AG09319 (cell line): Measurements from ENCODE around the gene BSCL2.

Source experiments
- DNase-seq: peaks from one replicate; pipeline ENCODE4 v3.0.0-alpha.2; 2010; ENCODE audit warnings: low read depth; ENCODE audit errors: extremely low read depth
- TF ChIP-seq, protein P1 (sequence below): IDR thresholded peaks from 2 replicates; pipeline ENCODE4 v1.5.1; 2011; ENCODE audit warnings: low read depth, mild to moderate bottlenecking, inconsistent platforms, low read length, moderate library complexity

Gene BSCL2

DNA sequence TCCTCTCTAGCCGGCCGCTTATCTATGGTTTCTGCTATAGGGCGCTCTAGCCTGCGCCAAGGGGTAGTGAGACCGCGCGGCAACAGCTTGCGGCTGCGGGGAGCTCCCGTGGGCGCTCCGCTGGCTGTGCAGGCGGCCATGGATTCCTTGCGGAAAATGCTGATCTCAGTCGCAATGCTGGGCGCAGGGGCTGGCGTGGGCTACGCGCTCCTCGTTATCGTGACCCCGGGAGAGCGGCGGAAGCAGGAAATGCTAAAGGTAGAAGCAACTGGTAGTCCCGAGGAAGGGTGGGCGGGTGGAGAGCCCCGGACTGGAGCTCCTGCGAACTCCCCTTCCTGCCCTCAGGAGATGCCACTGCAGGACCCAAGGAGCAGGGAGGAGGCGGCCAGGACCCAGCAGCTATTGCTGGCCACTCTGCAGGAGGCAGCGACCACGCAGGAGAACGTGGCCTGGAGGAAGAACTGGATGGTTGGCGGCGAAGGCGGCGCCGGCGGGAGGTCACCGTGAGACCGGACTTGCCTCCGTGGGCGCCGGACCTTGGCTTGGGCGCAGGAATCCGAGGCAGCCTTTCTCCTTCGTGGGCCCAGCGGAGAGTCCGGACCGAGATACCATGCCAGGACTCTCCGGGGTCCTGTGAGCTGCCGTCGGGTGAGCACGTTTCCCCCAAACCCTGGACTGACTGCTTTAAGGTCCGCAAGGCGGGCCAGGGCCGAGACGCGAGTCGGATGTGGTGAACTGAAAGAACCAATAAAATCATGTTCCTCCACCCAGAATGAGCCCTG lies 35.4 kb downstream of the BSCL2 start, which contains the start of the genes LBHD1 and UQCC3:
Gene LBHD1 (minus strand): TSS at position 660 of the 782 bp plus-strand sequence. CDS start 2,236 bp downstream, outside the sequence.
Gene UQCC3 (plus strand): TSS at position 66 of the 782 bp plus-strand sequence. CDS start 73 bp downstream, at position 139.
- TF ChIP-seq, protein P1, sequence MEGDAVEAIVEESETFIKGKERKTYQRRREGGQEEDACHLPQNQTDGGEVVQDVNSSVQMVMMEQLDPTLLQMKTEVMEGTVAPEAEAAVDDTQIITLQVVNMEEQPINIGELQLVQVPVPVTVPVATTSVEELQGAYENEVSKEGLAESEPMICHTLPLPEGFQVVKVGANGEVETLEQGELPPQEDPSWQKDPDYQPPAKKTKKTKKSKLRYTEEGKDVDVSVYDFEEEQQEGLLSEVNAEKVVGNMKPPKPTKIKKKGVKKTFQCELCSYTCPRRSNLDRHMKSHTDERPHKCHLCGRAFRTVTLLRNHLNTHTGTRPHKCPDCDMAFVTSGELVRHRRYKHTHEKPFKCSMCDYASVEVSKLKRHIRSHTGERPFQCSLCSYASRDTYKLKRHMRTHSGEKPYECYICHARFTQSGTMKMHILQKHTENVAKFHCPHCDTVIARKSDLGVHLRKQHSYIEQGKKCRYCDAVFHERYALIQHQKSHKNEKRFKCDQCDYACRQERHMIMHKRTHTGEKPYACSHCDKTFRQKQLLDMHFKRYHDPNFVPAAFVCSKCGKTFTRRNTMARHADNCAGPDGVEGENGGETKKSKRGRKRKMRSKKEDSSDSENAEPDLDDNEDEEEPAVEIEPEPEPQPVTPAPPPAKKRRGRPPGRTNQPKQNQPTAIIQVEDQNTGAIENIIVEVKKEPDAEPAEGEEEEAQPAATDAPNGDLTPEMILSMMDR: no peak

DNA sequence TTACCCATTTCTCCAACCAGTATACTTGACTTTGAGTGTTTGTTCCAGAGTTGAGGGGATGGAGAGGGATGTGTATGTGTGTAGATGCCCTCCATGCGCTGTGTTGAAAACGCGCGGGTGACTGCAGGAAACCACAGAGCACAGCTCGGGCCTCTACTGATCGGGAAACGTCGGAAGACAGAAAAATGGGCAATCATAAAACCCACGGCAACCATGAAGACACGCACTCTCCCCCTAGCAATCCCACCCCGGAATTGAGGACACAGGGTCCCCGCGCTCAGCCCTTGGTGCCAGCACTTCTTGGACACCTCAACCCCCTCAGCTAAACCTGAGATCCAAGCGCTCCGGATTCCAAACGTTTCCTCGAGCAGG lies 36.0 kb downstream of the BSCL2 start:
- DNase-seq: no peak
- TF ChIP-seq, protein P1: no peak

More for the DNA sequence above, 35.4 kb downstream of the BSCL2 start, which contains the start of the genes LBHD1 and UQCC3:
- DNase-seq: peak; percentile 53

DNA sequence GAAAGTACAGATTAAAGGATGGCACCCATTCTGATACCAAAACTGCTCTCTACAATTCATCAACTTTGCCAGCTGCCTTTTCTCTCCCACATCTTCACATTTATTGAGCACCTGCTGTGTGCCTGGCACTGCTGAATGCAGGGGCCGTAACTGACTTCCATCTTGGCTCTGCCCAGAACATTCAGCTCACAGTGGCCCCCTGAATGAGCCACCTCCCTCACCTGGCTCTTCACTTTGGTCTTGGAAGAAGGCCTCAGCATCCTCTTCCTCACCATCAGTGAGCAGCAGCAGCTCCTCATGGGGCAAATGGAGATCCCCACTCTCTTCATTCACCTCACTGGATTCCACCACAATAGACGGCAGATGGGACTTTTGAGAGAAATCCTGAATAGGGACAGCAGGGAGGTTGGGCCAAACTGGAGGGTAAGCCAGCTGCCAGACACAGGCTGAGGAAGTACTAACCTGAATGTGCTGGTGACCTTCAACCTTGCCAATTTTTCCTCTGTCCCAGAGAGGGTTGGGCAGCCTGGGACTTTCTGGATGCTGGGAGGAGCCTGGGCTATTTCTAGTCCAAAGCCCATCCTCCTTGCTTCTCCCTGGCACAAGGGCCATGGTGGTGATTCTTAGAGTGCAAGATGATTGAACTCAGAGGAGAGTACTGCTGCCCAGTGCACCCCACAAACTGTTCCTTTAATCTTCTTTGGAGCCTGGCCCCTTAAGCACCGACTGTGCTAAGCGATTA lies 37.6 kb downstream of the BSCL2 start:
- TF ChIP-seq, protein P1: no peak
- no peak for DNase-seq

DNA sequence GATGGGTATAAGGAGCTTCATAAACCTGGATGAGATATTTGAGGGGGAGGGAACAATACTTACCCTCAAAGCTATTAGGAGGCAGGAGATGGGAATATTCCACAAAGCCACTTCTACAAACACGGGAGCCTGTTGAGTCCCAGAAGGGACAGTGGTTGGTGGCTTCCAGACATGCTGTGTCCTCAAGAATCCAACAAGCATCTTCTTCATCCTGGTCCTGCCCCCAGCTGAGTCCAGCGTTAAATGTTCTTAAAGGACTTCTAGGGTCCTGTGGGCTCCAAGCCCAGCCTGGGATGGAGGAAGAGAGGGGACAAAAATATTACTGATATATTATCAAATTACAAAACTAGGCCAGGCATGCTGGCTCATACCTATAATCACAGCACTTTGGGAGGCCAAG lies 39.8 kb downstream of the BSCL2 start:
- TF ChIP-seq, protein P1: no peak
- DNase-seq: no peak

DNA sequence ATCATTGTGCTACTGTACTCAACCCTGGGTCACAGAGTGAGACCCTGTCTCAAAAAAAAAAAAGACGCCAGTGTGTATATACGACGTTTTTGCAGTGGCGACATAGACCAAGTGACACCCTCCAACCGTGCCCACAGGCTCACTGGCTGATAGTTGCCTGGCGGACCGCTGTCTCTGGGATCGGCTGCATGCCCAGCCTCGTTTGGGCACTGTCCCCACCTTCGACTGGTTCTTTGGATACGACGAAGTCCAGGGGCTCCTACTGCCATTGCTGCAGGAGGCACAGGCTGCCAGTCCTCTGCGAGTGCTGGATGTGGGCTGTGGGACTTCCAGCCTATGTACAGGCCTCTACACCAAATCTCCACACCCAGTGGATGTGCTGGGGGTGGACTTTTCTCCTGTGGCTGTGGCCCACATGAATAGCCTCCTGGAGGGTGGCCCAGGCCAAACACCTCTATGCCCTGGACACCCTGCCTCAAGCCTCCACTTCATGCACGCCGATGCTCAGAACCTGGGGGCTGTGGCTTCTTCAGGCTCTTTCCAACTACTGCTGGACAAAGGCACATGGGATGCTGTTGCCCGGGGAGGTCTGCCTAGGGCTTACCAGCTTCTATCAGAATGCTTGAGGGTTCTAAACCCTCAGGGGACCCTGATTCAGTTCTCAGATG lies 40.8 kb downstream of the BSCL2 start:
- DNase-seq: no peak
- TF ChIP-seq, protein P1: no peak

DNA sequence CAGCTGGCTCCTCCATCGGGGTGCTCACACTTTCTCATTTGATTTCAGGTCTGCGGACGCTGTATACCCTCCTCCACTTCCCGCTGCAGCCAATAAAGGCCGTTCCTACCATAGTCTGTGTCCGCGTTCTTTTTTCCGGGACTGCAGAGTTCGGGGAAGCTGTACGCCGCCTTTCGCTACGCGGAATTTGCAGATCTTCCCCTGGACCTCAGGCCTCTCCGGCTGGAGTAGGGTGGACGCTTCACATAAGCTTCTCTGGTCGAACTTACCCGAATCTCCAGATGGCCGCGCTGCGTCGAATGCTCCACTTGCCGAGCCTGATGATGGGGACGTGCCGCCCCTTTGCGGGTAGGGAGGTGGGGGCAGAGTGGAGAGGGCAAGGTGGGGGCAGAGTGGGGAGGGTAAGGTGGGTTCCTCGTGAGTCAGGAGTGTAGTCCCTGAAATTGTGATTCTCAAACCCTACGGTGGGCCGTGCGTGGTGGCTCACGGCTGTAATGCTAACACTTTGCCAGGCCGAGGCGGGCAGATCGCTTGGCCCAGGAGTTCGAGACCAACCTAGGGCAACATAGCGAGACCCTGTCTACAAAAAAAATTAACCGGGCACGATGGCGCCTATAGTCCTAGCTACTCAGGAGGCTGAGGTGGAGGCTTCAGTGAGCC lies 41.5 kb downstream of the BSCL2 start:
- TF ChIP-seq, protein P1: no peak
- no peak for DNase-seq
